CD4-positive, alpha-beta T cell treated with Interleukin-15 for 1 hour (primary cell): Measurements from ENCODE around the gene SLC35F2.
"Not testable (repeated sequence)": the region's sequence is repeated elsewhere in the genome, so short reads cannot be mapped to it uniquely, and the experiment has no call there.

Experiments
- DNase-seq: peaks from one replicate; pipeline ENCODE4 v3.0.0-alpha.2; 2020

Gene SLC35F2

GRCh38 chr11:107836851-107837250 is 21.7 kb downstream of the SLC35F2 start:
- no peak for DNase-seq

- no peak for DNase-seq
Measured at GRCh38 chr11:107834995-107835394, 23.6 kb downstream of the SLC35F2 start.

GRCh38 chr11:107833926-107834325 is 24.7 kb downstream of the SLC35F2 start:
- not testable (repeated sequence) for DNase-seq

- no peak for DNase-seq
Measured at GRCh38 chr11:107830915-107831540, 27.6 kb downstream of the SLC35F2 start.

GRCh38 chr11:107827041-107827440 is 31.5 kb downstream of the SLC35F2 start:
- no peak for DNase-seq

- no peak for DNase-seq
Measured at GRCh38 chr11:107825875-107826274, 32.7 kb downstream of the SLC35F2 start.

GRCh38 chr11:107824668-107825369 is 33.8 kb downstream of the SLC35F2 start:
- DNase-seq = no peak

- DNase-seq = no peak
Measured at GRCh38 chr11:107821199-107821927, 37.2 kb downstream of the SLC35F2 start.

GRCh38 chr11:107819361-107820014 is 39.1 kb downstream of the SLC35F2 start:
- no peak for DNase-seq

- no peak for DNase-seq
Measured at GRCh38 chr11:107818491-107818890, 40.1 kb downstream of the SLC35F2 start.

GRCh38 chr11:107816028-107816427 is 42.6 kb downstream of the SLC35F2 start:
- DNase-seq = no peak

- no peak for DNase-seq
Measured at GRCh38 chr11:107810875-107811274, 47.7 kb downstream of the SLC35F2 start.

GRCh38 chr11:107808521-107808920 is 50.1 kb downstream of the SLC35F2 start:
- no peak for DNase-seq

GRCh38 chr11:107804971-107805370 is 53.6 kb downstream of the SLC35F2 start:
- no peak for DNase-seq

GRCh38 chr11:107804211-107804610 is 54.4 kb downstream of the SLC35F2 start:
- DNase-seq = no peak

GRCh38 chr11:107801641-107802040 is 56.9 kb downstream of the SLC35F2 start:
- DNase-seq = no peak

GRCh38 chr11:107799218-107799859 is 59.2 kb downstream of the SLC35F2 start:
- DNase-seq = peak; percentile 41

- no peak for DNase-seq
Measured at GRCh38 chr11:107792049-107792443, 66.5 kb downstream of the SLC35F2 start.

- DNase-seq = no peak
Measured at GRCh38 chr11:107791343-107792048, 67.1 kb downstream of the SLC35F2 start.

GRCh38 chr11:107789767-107790166 is 68.8 kb downstream of the SLC35F2 start:
- DNase-seq = no peak

- no peak for DNase-seq
Measured at GRCh38 chr11:107787733-107788132, 70.9 kb downstream of the SLC35F2 start.

GRCh38 chr11:107785401-107785800 is 73.2 kb downstream of the SLC35F2 start:
- no peak for DNase-seq
